Measurements from ENCODE around the gene ZNF586. TPM values are rescaled to one million over a fixed set of nuclear protein-coding genes. Genes with fewer than 3 reads are reported as not detected.
A peak's percentile ranks its signal among the peaks of the same experiment; 100 is the strongest.
"Not testable (repeated sequence)": the region's sequence is repeated elsewhere in the genome, so short reads cannot be mapped to it uniquely, and the experiment has no call there.

ZNF586 gene
- total RNA-seq, 6 experiments from 2014 or later, result 6.4 to 8.8 (median 6.9) TPM

DNA sequence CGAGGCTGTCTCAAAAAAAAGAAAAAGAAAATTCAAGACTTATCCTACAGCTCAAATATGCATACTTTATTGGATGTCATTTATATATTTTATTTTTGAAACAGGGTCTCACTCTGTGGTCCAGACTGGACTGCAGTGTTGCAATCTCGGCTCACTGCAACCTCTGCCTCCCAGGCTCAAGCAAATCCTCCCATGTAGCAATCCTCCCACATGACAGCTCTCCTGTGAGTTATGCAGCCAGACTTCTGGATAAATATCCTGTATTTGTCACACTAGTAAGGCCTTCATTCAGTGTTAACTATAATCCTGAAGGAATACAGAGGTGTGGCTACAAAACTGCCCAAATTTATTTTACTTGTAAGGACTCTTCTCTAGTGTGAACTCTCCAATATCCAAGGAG is 38.1 kb downstream of the ZNF586 start:
- Mint-ChIP-seq H3K36me3 (ENCODE audit: low read depth) (peaks cover 27% of the 10 kb centered on the region), H3K9me3 (no peaks in the 10 kb centered on the region), H3K27me3 (ENCODE audit: insufficient read depth) (no peaks in the 10 kb centered on the region; the same call in 1 of the 2 replicates), H3K27ac (no peak overlapping the region), H3K4me1 (ENCODE audit: low read depth) (peaks cover 22% of the 10 kb centered on the region), H3K4me3 (no peak overlapping the region)
- TF ChIP-seq, protein P1, sequence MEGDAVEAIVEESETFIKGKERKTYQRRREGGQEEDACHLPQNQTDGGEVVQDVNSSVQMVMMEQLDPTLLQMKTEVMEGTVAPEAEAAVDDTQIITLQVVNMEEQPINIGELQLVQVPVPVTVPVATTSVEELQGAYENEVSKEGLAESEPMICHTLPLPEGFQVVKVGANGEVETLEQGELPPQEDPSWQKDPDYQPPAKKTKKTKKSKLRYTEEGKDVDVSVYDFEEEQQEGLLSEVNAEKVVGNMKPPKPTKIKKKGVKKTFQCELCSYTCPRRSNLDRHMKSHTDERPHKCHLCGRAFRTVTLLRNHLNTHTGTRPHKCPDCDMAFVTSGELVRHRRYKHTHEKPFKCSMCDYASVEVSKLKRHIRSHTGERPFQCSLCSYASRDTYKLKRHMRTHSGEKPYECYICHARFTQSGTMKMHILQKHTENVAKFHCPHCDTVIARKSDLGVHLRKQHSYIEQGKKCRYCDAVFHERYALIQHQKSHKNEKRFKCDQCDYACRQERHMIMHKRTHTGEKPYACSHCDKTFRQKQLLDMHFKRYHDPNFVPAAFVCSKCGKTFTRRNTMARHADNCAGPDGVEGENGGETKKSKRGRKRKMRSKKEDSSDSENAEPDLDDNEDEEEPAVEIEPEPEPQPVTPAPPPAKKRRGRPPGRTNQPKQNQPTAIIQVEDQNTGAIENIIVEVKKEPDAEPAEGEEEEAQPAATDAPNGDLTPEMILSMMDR (IDR thresholded peaks at IDR 0.05), result no peak
- DNase-seq, result no peak

DNA sequence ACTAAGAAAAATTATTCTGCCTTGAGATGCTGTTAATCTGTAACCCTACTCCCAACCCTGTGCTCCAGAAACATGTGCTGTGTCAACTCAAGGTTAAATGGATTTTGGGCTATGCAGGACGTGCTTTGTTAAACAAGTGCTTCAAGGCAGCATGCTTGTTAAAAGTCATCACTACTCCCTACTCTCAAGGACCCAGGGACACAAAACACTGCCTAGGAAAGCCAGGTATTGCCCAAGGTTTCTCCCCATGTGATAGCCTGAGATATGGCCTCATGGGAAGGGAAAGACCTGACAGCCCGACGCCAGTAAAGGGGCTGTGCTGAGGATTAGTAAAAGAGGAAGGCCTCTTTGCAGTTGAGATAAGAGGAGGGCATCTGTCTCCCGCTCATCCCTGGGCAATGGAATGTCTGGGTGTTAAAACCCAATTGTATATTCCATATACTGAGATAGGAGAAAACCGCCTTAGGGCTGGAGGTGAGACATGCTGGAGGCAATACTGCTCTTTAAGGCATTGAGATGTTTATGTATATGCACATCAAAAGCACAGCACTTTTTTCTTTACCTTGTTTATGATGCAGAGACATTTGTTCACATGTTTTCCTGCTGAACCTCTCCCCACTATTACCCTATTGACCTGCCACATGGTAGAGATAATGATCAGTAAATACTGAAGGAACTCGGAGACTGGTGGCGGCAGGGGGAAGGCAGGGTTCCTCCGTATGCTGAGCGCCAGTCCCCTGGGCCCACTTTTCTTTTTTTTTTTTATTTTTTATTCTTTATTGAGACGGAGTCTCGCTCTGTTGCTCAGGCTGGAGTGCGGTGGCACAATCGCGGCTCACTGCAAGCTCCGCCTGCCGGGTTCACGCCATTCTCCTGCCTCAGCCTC is 41.2 kb downstream of the ZNF586 start:
- Mint-ChIP-seq H3K36me3 (ENCODE audit: low read depth) (peaks cover 32% of the 10 kb centered on the region), H3K4me1 (ENCODE audit: low read depth) (peaks cover 22% of the 10 kb centered on the region)
- DNase-seq; H3K27ac Mint-ChIP-seq; H3K4me3 Mint-ChIP-seq; H3K9me3 Mint-ChIP-seq; H3K27me3 Mint-ChIP-seq (ENCODE audit: insufficient read depth): not testable (repeated sequence)

DNA sequence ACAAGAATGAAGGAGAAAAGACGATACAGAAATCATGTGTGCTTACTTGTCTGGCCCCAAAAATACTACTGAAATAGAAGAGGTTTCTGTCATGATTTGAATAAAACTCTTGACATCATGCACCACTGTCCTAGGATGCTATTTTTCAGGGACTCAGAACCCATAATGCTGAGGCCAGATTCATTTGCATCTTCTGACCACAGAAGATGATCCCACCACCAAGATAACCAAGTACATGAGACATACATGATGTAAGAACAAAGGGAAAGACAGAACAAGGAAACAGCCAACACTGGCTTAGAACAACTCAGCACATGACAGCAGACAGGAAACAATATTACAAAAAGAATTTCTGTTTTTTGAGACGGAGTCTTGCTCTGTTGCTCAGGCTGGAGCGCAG is 42.8 kb downstream of the ZNF586 start:
- peaks cover 4% of the 10 kb centered on the region; the same call in 1 of the 2 replicates for H3K27me3 Mint-ChIP-seq (ENCODE audit: insufficient read depth)
- peaks cover 26% of the 10 kb centered on the region for H3K36me3 Mint-ChIP-seq (ENCODE audit: low read depth)
- H3K4me1 Mint-ChIP-seq (ENCODE audit: low read depth), result peaks cover 22% of the 10 kb centered on the region
- DNase-seq, result no peak
- H3K4me3 Mint-ChIP-seq, result no peak overlapping the region
- no peaks in the 10 kb centered on the region for H3K9me3 Mint-ChIP-seq
- TF ChIP-seq, protein P1 (IDR thresholded peaks at IDR 0.05), result no peak
- H3K27ac Mint-ChIP-seq, result no peak overlapping the region

DNA sequence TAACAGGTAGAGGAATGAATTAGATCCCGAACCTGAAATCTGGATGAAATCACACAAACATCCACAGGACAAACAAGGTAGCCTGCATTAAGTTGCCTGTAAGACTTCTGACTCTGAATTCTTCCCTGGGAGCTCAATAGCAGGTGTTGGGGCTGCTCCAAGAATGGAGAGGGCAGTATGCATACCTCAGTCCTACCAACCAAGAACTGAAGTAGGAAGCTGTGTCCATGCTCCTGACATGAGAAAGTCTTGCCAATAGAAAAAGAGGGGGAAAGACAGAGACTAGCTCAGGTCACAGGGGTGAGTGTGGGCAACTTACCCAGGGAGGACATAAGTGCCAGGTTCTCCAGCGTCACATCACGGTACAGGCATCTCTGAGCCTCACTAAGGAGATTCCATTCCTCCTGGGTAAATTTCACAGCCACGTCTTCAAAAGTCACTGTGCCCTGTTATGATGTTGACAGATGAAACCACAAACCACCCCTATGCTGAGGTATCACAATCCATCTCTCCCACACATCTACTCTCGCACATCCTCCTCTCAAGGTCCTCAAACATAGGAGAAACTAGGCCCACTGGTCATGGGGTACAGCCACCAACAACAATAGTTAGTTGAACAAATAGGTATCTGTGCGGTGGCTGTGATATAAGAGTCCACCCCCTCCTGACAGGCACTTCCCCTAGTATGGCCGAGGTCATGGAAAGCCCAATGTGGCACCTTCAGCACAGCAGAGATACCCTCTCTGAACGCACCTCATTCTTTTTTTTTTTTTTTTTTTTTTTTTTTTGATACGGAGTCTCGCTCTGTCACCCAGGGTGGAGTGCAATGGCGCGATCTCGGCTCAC is 43.7 kb downstream of the ZNF586 start:
- DNase-seq; H3K27me3 Mint-ChIP-seq (ENCODE audit: insufficient read depth); H3K27ac Mint-ChIP-seq; H3K9me3 Mint-ChIP-seq: not testable (repeated sequence)
- Mint-ChIP-seq H3K4me1 (ENCODE audit: low read depth) (peaks cover 23% of the 10 kb centered on the region), H3K36me3 (ENCODE audit: low read depth) (peaks cover 19% of the 10 kb centered on the region), H3K4me3 (peak overlapping the region; percentile 43)

DNA sequence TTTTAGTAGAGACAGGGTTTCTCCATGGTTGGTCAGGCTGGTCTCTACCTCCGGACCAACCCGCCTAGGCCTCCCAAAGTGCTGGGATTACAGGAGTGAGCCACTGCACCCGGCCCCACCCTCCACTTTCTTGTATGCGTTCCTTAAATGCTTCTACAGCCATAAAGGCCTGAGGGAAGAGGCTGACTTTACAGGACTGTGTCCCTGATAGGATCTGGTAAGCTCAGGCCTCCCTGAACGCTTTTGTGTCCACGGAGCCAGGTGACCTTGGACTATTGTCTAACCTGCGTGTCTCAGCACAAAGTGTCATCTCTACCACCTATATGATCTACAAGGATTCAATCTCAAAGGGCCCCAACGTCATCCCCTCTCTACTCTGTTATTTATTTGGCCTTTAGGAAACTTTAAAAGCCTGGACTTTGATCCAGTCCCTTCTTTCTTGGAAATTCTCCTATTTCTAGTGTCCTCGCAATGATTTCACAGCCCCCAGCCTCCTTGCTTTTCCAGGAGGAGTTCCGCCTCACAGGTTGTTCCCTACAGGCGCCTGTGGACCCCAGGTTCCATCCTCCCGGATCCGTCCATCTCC is 44.5 kb downstream of the ZNF586 start:
- Mint-ChIP-seq H3K27me3 (ENCODE audit: insufficient read depth) (peaks cover 4% of the 10 kb centered on the region; the same call in 1 of the 2 replicates), H3K27ac (peak overlapping the region; percentile 82), H3K9me3 (no peaks in the 10 kb centered on the region), H3K4me1 (ENCODE audit: low read depth) (peaks cover 28% of the 10 kb centered on the region), H3K4me3 (peak overlapping the region; percentile 97), H3K36me3 (ENCODE audit: low read depth) (peaks cover 19% of the 10 kb centered on the region)
- TF ChIP-seq, protein P1 (IDR thresholded peaks at IDR 0.05), result no peak
- DNase-seq, result no peak

DNA sequence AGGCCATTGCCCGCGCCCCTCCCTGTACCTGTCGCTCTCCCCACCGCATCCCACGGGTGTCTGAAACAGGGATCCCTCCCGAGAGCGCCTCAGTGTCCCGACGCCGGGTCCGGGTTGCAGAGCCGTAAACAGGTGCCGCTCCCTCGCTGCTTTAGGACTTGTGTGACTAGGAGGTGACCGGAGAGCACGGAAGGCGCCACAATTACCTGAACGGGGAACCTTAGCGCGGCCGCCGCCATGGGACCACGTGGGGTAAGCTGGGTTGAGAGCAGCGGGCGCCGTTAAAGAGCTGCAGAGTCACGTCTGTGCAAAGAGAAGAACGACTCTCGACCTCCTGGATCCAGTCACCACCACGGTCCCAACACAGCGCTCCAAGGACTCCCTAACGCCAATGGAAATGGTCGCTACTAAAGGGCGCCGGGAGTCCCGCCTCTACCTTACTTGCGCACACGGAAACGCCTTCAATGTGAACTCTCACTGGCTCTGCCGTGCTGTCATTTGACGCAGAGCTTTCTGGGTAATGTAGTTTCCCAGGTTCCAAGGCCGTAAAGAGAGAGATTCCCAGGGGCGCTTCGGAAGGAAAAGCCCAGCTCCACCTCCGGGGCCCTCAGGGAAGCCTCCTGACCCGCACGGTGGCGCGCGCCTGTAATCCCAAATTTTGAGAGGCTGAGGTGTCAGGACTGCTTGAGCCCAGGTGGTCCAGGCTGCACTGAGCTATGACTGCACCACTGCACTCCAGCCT is 45.2 kb downstream of the ZNF586 start, which contains the start of gene ZNF552:
Gene ZNF552, minus strand, starts transcription at position 409 of the 742 bp plus-strand sequence. Its CDS starts 170 bp downstream, at position 239.
- peak; percentile 86 for DNase-seq
- H3K9me3 Mint-ChIP-seq, result no peaks in the 10 kb centered on the region
- TF ChIP-seq, protein P1 (IDR thresholded peaks at IDR 0.05), result 0 out of 2 replicates have a peak, but pooled peaks have one; percentile 12
- peak within 1 kb of the TSS; percentile 82 for H3K27ac Mint-ChIP-seq
- peaks cover 14% of the 10 kb centered on the region for H3K36me3 Mint-ChIP-seq (ENCODE audit: low read depth)
- peaks cover 28% of the 10 kb centered on the region for H3K4me1 Mint-ChIP-seq (ENCODE audit: low read depth)
- peaks cover 4% of the 10 kb centered on the region; the same call in 1 of the 2 replicates for H3K27me3 Mint-ChIP-seq (ENCODE audit: insufficient read depth)
- H3K4me3 Mint-ChIP-seq, result peak within 1 kb of the TSS; percentile 97
